Suprapubic skin (tissue), 4 donors: ENCODE results near the gene FRY. TPM values are rescaled to one million over a fixed set of nuclear protein-coding genes. Genes with fewer than 3 reads are reported as not detected.

Source experiments
- DNase-seq, 2 donors: peaks; one replicate each; pipeline ENCODE4 v3.0.0-alpha.2; 2019; ENCODE audit warnings: low spot score in 2 of 2
- H3K27ac ChIP-seq: fragments of 200-600 bp; sonication (generic); one replicate; pipeline ENCODE4 v1.5.1; 2019
- H3K27me3 ChIP-seq: fragments of 200-600 bp; sonication (generic); one replicate; pipeline ENCODE4 v1.5.1; 2019
- H3K36me3 ChIP-seq: fragments of 200-600 bp; sonication (generic); one replicate; pipeline ENCODE4 v1.5.1; 2019
- H3K4me1 ChIP-seq: fragments of 200-600 bp; sonication (generic); one replicate; pipeline ENCODE4 v1.5.1; 2019
- H3K4me3 ChIP-seq: fragments of 200-600 bp; sonication (generic); one replicate; pipeline ENCODE4 v1.5.1; 2019; ENCODE audit warnings: mild to moderate bottlenecking
- H3K9me3 ChIP-seq: fragments of 200-600 bp; sonication (generic); one replicate; pipeline ENCODE4 v1.5.1; 2019
- EP300 ChIP-seq: sonication (generic); formaldehyde crosslinking; IDR thresholded peaks from one replicate; pipeline ENCODE4 v1.6.1; 2017; ENCODE audit warnings: antibody characterized with exemption
- POLR2A ChIP-seq, 2 donors: fragments of 450-650 bp; IDR thresholded peaks; one replicate each; pipeline ENCODE4 v1.6.1; 2017; ENCODE audit warnings: antibody characterized with exemption in 2 of 2, mild to moderate bottlenecking in 2 of 2, moderate library complexity in 2 of 2
- POLR2AphosphoS5 ChIP-seq, 3 donors: sonication (generic); formaldehyde crosslinking; IDR thresholded peaks; one replicate each; pipeline ENCODE4 v1.6.1; 2017; ENCODE audit warnings: antibody characterized with exemption in 3 of 3
- WGBS: methylation state at CpG from one replicate; pipeline ENCODE4 v1.1.5; 2018; 5-methylcytosine and 5-hydroxymethylcytosine counted together
- total RNA-seq, 4 donors: library from RNA; depleted of rRNA; stranded (reverse); fragments of >200 nt; gene quantifications; one replicate each; pipeline ENCODE4 v1.1.0, GENCODE V29; 2016
- TF ChIP-seq, protein P1 (sequence below), 2 donors: fragments of 200-600 bp in 1 of 2; fragments of 450-650 bp in 1 of 2; sonication (generic) in 1 of 2; IDR thresholded peaks; one replicate each; pipeline ENCODE4 v1.5.1; 2016 to 2019; ENCODE audit warnings: antibody characterized with exemption in 2 of 2, mild to moderate bottlenecking in 1 of 2, moderate library complexity in 1 of 2

Gene FRY
- total RNA-seq, 4 donors from 2014 or later: 22.5 to 39.6 (median 26.8) TPM

GRCh38 chr13:32228330-32229041 lies 196.9 kb downstream of the FRY start:
- no peak for DNase-seq
- Histone ChIP-seq H3K27me3 (no peaks in the 10 kb centered on the region), H3K9me3 (no peaks in the 10 kb centered on the region), H3K4me1 (no peaks in the 10 kb centered on the region), H3K27ac (no peak overlapping the region), H3K36me3 (peaks cover 31% of the 10 kb centered on the region), H3K4me3 (no peak overlapping the region)
- WGBS: 89% methylated on average over 5 of the region's 5 CpGs
- TF ChIP-seq, protein P1, sequence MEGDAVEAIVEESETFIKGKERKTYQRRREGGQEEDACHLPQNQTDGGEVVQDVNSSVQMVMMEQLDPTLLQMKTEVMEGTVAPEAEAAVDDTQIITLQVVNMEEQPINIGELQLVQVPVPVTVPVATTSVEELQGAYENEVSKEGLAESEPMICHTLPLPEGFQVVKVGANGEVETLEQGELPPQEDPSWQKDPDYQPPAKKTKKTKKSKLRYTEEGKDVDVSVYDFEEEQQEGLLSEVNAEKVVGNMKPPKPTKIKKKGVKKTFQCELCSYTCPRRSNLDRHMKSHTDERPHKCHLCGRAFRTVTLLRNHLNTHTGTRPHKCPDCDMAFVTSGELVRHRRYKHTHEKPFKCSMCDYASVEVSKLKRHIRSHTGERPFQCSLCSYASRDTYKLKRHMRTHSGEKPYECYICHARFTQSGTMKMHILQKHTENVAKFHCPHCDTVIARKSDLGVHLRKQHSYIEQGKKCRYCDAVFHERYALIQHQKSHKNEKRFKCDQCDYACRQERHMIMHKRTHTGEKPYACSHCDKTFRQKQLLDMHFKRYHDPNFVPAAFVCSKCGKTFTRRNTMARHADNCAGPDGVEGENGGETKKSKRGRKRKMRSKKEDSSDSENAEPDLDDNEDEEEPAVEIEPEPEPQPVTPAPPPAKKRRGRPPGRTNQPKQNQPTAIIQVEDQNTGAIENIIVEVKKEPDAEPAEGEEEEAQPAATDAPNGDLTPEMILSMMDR (IDR thresholded peaks at IDR 0.05): no peak
- TF ChIP-seq EP300 (no peak), POLR2AphosphoS5 (IDR thresholded peaks at IDR 0.05) (no peak), POLR2A (IDR thresholded peaks at IDR 0.05) (no peak)

- H3K36me3 ChIP-seq: peaks cover 23% of the 10 kb centered on the region
- TF ChIP-seq POLR2AphosphoS5 (IDR thresholded peaks at IDR 0.05) (no peak), POLR2A (IDR thresholded peaks at IDR 0.05) (no peak), EP300 (no peak)
- TF ChIP-seq, protein P1 (IDR thresholded peaks at IDR 0.05): no peak
These were observed 197.9 kb downstream of the FRY start for GRCh38 chr13:32229443-32229842.

DNA sequence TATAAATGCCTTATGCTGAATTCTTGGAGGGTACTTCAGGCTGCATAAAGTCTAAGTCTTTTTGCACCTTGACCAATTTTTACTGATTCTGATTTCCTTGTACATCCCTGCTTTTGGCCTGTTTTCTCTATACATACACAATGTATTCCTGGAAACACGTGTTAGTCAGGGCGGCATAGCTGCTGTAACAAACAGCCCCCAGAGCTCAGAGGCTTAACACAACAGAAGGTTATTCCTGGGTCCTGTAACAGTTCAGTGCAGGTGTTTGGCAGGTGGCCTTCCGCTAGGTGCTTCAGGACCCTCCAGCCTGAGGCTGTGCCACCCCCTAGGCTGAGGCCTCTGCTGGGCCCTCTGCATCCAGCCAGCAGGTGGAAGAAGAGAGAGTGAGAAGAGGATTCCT lies 200.7 kb downstream of the FRY start:
- H3K36me3 ChIP-seq: peaks cover 24% of the 10 kb centered on the region
- H3K4me3 ChIP-seq: no peak overlapping the region
- H3K9me3 ChIP-seq: no peaks in the 10 kb centered on the region
- DNase-seq: no peak
- 93% methylated on average over 3 of the region's 3 CpGs for WGBS
- H3K27ac ChIP-seq: no peak overlapping the region
- H3K27me3 ChIP-seq: no peaks in the 10 kb centered on the region
- TF ChIP-seq EP300 (no peak), POLR2A (IDR thresholded peaks at IDR 0.05) (no peak), POLR2AphosphoS5 (IDR thresholded peaks at IDR 0.05) (no peak)
- TF ChIP-seq, protein P1 (IDR thresholded peaks at IDR 0.05): no peak
- no peaks in the 10 kb centered on the region for H3K4me1 ChIP-seq

More at GRCh38 chr13:32229443-32229842, 197.9 kb downstream of the FRY start:
- DNase-seq: no peak
- no peaks in the 10 kb centered on the region for H3K27me3 ChIP-seq
- no peaks in the 10 kb centered on the region for H3K9me3 ChIP-seq
- H3K4me3 ChIP-seq: no peak overlapping the region
- H3K27ac ChIP-seq: no peak overlapping the region
- no peaks in the 10 kb centered on the region for H3K4me1 ChIP-seq
- WGBS: 54% methylated on average over 3 of the region's 3 CpGs

DNA sequence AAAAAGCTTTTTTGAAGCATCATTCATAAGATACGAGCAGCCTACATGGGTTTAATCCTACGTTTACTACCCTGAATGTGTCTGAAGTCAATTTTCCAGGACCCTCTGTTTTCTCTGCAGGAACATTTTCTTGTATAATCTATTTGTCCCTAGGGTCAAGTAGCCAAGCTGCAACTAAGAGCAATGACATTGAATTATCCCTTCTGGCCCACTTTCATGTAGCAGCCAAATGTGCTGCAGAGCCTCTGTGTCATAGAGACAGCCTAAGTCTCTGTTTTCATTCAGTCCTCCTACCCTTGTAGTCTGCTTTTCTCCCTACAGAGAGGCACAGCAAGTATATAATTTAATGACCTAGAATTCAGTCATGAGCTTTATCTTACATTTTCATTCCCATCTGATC lies 201.5 kb downstream of the FRY start:
- H3K4me3 ChIP-seq: no peak overlapping the region
- H3K9me3 ChIP-seq: no peaks in the 10 kb centered on the region
- no peak for DNase-seq
- H3K36me3 ChIP-seq: peaks cover 32% of the 10 kb centered on the region
- 86% methylated on average over 2 of the region's 2 CpGs for WGBS
- no peaks in the 10 kb centered on the region for H3K27me3 ChIP-seq
- H3K4me1 ChIP-seq: no peaks in the 10 kb centered on the region
- no peak overlapping the region for H3K27ac ChIP-seq
- TF ChIP-seq POLR2A (IDR thresholded peaks at IDR 0.05): no peak
- TF ChIP-seq EP300: no peak
- TF ChIP-seq, protein P1 (IDR thresholded peaks at IDR 0.05): no peak
- TF ChIP-seq POLR2AphosphoS5 (IDR thresholded peaks at IDR 0.05): no peak

DNA sequence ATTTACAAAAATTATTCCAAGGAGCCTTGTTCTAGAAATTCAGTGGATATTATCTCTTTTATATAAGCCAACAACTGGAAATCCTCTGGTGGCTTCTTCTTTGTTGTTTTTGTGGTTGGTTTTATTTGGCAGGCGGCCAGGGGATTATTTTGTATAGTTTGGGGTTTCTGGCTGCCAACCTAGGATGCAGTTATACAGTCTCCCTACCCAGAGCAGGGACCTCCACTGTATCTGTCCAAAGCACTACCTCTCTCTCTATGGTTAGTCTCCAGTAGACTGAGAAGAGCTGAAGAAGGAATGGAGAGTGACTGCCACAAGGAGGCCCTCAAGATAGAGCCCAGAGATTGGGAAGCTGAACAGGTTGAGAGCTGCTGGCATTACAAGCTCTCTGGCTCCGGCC lies 203.3 kb downstream of the FRY start:
- Histone ChIP-seq H3K4me3 (no peak overlapping the region), H3K36me3 (peaks cover 39% of the 10 kb centered on the region), H3K27ac (no peak overlapping the region), H3K9me3 (no peaks in the 10 kb centered on the region), H3K4me1 (no peaks in the 10 kb centered on the region), H3K27me3 (no peaks in the 10 kb centered on the region)
- WGBS: 84% methylated on average over 2 of the region's 2 CpGs
- DNase-seq: no peak
- TF ChIP-seq POLR2A (IDR thresholded peaks at IDR 0.05) (no peak), POLR2AphosphoS5 (IDR thresholded peaks at IDR 0.05) (no peak), EP300 (no peak)
- TF ChIP-seq, protein P1 (IDR thresholded peaks at IDR 0.05): no peak
